ENCODE results near the gene DCAF12.
"Not testable (repeated sequence)": the region's sequence is repeated elsewhere in the genome, so short reads cannot be mapped to it uniquely, and the experiment has no call there.

The DCAF12 gene

DNA sequence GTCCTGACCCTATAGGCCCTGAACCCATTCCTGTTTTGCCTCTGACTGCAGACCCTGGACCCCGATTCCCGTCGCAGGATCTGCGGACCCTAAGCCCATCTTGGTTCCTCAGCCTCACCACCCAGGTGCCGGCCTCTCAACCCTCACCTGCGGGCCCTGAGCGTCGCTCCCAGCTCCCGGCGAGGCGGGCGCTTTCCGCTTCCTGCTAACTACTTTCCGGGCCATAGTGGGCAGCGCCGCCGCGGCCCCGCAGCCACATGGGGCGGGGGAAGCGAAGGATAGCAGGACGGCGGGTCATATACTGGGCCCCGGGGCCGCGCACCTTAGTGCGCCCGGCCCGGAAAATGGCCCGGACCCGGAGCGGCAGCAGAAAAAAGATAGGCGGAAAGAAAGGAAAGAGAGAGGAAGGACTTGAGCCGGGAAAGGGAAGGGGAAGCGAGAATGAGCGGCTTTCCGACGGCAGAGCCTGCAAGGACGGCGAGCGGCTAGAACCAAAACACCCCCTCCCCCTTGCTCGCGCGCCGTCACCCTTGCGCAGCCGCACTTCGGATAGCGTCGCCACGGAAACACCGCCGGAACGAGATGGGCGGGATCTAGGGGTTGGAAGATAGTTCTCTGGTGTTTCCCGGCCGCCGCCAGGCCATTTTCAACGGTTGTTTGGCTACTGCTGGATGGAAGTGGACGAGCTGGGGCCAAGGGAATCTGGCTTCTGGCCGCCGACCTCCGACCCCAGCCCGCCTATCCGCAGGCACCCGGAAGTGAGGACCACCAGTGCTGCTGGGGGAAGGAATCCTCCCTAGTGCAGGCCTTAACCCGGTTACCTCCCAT, at the start of gene DCAF12:
Gene DCAF12, minus strand, starts transcription at position 492 of the 828 bp plus-strand sequence. Its CDS starts 267 bp downstream, at position 225.
- DNase-seq: peak; percentile 94

- DNase-seq: no peak
Observed at GRCh38 chr9:34176089-34176488, 49.6 kb upstream of the DCAF12 start.

GRCh38 chr9:34171753-34172535, 45.4 kb upstream of the DCAF12 start:
- peak; percentile 15 for DNase-seq

GRCh38 chr9:34170237-34170991, 43.9 kb upstream of the DCAF12 start:
- no peak for DNase-seq

DNA sequence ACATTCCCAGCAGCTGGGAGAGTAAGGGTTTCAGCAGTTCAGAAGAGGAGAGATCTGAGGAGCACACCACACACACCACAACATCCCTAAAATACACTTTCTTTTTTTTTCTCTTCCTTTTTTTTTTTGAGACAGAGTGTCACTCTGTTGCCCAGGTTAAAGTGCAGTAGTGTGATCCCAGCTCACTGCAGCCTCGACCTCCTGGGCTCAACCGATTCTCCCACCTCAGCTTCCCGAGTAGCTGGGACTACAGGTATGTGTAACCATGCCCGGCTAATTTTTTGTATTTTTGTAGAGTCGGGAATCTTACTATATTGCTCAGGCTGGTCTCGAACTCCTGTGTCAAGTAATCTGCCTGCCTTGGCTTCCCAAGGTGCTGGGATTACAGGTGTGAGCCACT, 42.6 kb upstream of the DCAF12 start:
- DNase-seq: no peak

DNA sequence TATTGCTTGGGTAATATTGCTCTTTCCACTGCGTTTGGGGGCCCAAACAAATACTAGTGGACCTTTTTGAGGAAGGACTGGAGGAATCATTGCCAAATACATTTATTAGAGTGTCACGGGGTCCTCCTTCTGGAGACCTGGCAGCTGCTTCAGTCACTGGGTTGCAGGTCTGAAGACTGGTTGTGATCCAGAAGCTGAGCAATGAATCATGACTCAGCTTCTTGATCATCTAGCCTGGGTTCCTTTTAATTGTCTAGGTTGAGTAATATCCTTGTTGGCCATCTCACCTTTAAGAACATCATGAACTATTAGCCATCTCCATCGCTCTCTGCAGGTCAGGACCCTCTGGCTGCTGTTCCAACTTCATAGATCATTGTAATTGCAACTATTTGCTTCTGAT, 36.9 kb upstream of the DCAF12 start:
- DNase-seq: no peak

GRCh38 chr9:34158362-34158869, 31.9 kb upstream of the DCAF12 start:
- DNase-seq: no peak

- no peak for DNase-seq
Observed at GRCh38 chr9:34157898-34158297, 31.4 kb upstream of the DCAF12 start.

GRCh38 chr9:34157318-34157717, 30.8 kb upstream of the DCAF12 start:
- DNase-seq: no peak

DNA sequence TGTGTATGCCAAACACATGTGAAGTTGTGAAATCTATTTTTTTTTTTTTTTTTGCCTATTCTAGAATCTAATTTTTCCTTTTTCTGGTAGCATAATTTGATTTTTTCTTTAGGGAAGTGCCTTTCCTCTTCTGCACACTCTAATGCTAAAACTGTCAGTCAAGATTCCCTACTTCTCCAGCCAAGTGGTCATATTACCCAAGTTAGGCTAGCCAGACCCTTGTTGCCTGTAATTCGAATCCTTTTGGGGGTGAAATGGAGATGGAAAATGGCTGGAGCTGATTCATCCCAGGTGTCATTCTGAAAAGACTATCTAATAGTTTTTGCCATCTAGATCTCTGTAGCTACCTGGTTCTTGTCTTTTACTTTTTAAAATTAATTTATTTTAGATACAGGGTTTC, 27.6 kb upstream of the DCAF12 start:
- no peak for DNase-seq

- DNase-seq: no peak
Observed at GRCh38 chr9:34151398-34151797, 24.9 kb upstream of the DCAF12 start.

DNA sequence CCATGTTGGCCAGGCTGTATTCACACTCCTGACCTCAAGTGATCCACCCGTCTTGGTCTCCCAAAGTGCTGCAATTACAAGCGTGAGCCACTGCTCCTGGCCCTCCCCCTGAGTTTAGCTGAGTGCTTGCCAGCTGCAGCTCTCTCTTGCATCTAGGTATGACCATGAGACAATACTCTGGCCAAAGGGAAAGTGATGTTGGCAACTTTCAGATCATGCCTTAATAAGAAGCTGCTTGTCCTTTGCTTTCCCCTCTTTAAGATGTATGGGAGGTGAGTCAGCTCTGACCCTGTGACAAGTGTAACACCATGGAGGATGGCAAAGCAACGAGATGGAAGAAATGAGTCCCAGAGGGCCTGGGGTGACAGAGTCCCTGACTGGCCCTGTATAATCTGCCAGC, 18.7 kb upstream of the DCAF12 start:
- no peak for DNase-seq

DNA sequence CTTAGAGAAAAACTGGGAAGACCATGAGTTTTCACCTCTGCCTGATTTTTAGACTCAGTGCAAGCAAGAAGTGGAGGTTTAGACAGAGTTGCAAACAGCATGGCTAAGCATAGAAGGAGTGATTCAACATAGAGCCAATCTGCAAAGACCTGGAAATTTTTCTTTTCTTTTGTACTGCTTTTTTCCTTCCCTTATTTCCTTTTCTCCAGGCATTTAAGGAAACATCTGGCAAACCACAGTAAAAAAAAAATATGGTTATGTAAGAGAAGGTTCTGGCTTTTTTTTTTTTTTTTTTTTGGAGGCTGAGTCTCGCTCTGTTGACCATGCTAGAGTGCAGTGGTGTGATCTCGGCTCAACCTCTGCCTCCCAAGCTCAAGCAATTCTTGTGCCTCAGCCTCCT, 16.6 kb upstream of the DCAF12 start:
- DNase-seq: no peak

GRCh38 chr9:34140853-34141252, 14.4 kb upstream of the DCAF12 start:
- no peak for DNase-seq

- DNase-seq: peak; percentile 47
Observed at GRCh38 chr9:34139477-34140146, 13.1 kb upstream of the DCAF12 start.

DNA sequence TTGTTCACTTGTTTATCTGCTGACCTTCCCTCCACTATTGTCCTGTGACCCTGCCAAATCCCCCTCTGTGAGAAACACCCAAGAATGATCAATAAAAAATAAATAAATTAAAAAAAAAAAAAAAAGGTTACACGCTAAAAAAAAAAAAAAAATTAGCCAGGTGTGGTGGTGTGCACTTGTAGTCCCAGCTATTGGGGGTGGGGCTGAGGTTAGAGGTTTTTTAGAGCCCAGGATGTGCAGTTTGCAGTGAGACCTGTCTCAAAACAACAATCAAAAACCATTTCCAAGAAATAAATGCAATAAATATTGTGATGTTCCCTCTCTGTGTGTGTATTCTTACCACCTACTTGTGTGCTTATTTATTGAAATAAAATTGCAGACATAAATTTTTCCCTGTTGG, 12.1 kb upstream of the DCAF12 start:
- not testable (repeated sequence) for DNase-seq

DNA sequence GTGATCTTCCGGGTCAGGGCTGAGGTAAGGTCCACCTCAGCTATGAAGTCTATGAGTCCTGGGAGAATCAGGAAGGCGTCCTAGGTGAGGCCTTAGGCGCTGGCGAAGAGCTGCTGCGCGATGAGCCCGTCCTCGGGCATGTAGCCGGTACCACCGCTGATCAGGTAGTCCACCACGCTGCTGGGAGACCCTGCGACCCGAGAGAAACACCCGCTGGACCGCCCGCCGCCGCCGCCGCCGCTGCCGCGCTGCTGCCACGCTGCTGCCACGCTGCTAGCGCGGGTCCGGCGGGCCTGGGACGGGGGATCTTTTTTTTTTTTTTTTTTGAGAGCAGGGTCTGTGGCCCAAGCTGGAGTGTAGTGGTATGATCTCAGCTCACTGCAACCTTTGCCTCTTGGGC, 8.0 kb upstream of the DCAF12 start:
- DNase-seq: no peak

- DNase-seq: no peak
Observed at GRCh38 chr9:34133436-34133949, 7.0 kb upstream of the DCAF12 start.

GRCh38 chr9:34131571-34131970, 5.1 kb upstream of the DCAF12 start:
- DNase-seq: no peak

GRCh38 chr9:34127035-34127948, 794 bp upstream of the DCAF12 start:
- DNase-seq: no peak

DNA sequence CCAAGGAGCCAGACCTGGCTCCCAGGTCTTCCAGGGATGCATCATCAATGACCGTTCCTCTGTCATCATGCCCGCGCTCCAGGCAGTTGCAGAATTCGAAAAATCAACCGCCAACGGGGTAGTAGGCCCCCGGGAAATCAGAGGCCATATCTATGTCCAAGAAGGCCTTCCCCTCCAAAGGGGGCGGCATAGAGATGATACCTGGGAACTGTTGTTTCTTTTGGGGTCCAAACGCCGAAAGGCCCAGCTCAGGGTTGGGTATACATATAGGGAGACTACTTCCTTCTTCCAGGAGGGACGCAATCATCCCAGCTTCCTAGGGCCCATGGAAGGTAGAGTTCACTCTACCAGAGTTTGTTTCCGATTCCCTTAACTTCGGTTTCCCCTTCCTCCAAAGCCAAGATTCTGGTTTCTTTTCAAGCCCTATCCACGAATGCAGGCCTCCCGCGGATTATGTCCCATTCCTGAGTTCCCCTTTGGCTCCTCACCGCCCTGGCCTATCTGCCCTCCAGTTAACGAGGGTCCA, 754 bp downstream of the DCAF12 start:
- no peak for DNase-seq

Measured in midbrain (tissue), 1 donor.